ENCODE results near the gene NAA38.

Gene NAA38

DNA sequence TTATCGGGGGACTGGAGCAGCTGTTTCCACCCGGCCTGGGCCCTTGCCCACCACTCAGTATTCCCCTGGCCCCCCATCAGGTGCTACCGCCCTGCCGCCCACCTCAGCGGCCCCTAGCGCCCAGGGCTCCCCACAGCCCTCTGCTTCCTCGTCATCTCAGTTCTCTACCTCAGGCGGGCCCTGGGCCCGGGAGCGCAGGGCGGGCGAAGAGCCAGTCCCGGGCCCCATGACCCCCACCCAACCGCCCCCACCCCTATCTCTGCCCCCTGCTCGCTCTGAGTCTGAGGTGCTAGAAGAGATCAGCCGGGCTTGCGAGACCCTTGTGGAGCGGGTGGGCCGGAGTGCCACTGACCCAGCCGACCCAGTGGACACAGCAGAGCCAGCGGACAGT is 8.6 kb downstream of the NAA38 start:
- Histone ChIP-seq H3K9ac (ENCODE audit: low read depth, low read length) (no peak overlapping the region), H3K9me3 (ENCODE audit: insufficient read depth, low read length, severe bottlenecking) (no peaks in the 10 kb centered on the region), H4K20me1 (ENCODE audit: insufficient read depth, low read length) (peaks cover 18% of the 10 kb centered on the region; the same call in 1 of the 2 replicates), H3K79me2 (ENCODE audit: insufficient read depth, low read length) (no peaks in the 10 kb centered on the region; the same call in 1 of the 2 replicates), H3K4me1 (ENCODE audit: insufficient read depth, low read length) (peaks cover 35% of the 10 kb centered on the region), H3K27me3 (ENCODE audit: insufficient read depth, low read length, poor library complexity) (no peaks in the 10 kb centered on the region), H3K4me2 (ENCODE audit: insufficient read depth, low read length) (no peak overlapping the region), H3K36me3 (ENCODE audit: insufficient read depth, low read length) (peaks cover 44% of the 10 kb centered on the region; the same call in 1 of the 2 replicates), H3K27ac (ENCODE audit: low read length) (no peak overlapping the region), H3K4me3 (ENCODE audit: low read depth in 1 of 2, low read length in 2 of 2) (no peak overlapping the region), H2AFZ (ENCODE audit: low read depth, low read length) (no peak overlapping the region)
- TF ChIP-seq, protein P1, sequence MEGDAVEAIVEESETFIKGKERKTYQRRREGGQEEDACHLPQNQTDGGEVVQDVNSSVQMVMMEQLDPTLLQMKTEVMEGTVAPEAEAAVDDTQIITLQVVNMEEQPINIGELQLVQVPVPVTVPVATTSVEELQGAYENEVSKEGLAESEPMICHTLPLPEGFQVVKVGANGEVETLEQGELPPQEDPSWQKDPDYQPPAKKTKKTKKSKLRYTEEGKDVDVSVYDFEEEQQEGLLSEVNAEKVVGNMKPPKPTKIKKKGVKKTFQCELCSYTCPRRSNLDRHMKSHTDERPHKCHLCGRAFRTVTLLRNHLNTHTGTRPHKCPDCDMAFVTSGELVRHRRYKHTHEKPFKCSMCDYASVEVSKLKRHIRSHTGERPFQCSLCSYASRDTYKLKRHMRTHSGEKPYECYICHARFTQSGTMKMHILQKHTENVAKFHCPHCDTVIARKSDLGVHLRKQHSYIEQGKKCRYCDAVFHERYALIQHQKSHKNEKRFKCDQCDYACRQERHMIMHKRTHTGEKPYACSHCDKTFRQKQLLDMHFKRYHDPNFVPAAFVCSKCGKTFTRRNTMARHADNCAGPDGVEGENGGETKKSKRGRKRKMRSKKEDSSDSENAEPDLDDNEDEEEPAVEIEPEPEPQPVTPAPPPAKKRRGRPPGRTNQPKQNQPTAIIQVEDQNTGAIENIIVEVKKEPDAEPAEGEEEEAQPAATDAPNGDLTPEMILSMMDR (IDR thresholded peaks at IDR 0.05; ENCODE audit: borderline replicate concordance, extremely low read depth, low read length, poor library complexity, severe bottlenecking): no peak
- no peak for DNase-seq
- no peak for ATAC-seq (ENCODE audit: insufficient read depth, low read depth)

- DNase-seq (no peak), ATAC-seq (ENCODE audit: insufficient read depth, low read depth) (no peak)
- TF ChIP-seq EZH2 (IDR thresholded peaks at IDR 0.05; ENCODE audit: borderline replicate concordance, low read depth, low read length, severe bottlenecking): no peak
- TF ChIP-seq, protein P1 (IDR thresholded peaks at IDR 0.05; ENCODE audit: borderline replicate concordance, extremely low read depth, low read length, poor library complexity, severe bottlenecking): no peak
- H4K20me1 ChIP-seq (ENCODE audit: insufficient read depth, low read length): peaks cover 20% of the 10 kb centered on the region; the same call in 1 of the 2 replicates
- H3K27me3 ChIP-seq (ENCODE audit: insufficient read depth, low read length, poor library complexity): peaks cover under 1% of the 10 kb centered on the region
- H3K36me3 ChIP-seq (ENCODE audit: insufficient read depth, low read length): peaks cover 43% of the 10 kb centered on the region; the same call in 1 of the 2 replicates
- no peak overlapping the region for H3K4me3 ChIP-seq (ENCODE audit: low read depth in 1 of 2, low read length in 2 of 2)
- no peak overlapping the region for H3K9ac ChIP-seq (ENCODE audit: low read depth, low read length)
- H2AFZ ChIP-seq (ENCODE audit: low read depth, low read length): no peak overlapping the region
- no peaks in the 10 kb centered on the region; the same call in 1 of the 2 replicates for H3K79me2 ChIP-seq (ENCODE audit: insufficient read depth, low read length)
- no peak overlapping the region for H3K27ac ChIP-seq (ENCODE audit: low read length)
- no peak overlapping the region for H3K4me2 ChIP-seq (ENCODE audit: insufficient read depth, low read length)
- no peaks in the 10 kb centered on the region for H3K9me3 ChIP-seq (ENCODE audit: insufficient read depth, low read length, severe bottlenecking)
- peaks cover 41% of the 10 kb centered on the region for H3K4me1 ChIP-seq (ENCODE audit: insufficient read depth, low read length)
Measured at GRCh38 chr17:7848131-7848579, 9.2 kb downstream of the NAA38 start.

- peaks cover 12% of the 10 kb centered on the region for H3K27me3 ChIP-seq (ENCODE audit: insufficient read depth, low read length, poor library complexity)
- H3K27ac ChIP-seq (ENCODE audit: low read length): no peak overlapping the region
- no peak for DNase-seq
- peaks cover 49% of the 10 kb centered on the region for H3K4me1 ChIP-seq (ENCODE audit: insufficient read depth, low read length)
- no peak for ATAC-seq (ENCODE audit: insufficient read depth, low read depth)
- no peak overlapping the region for H2AFZ ChIP-seq (ENCODE audit: low read depth, low read length)
- no peak for TF ChIP-seq EZH2 (IDR thresholded peaks at IDR 0.05; ENCODE audit: borderline replicate concordance, low read depth, low read length, severe bottlenecking)
- TF ChIP-seq, protein P1 (IDR thresholded peaks at IDR 0.05; ENCODE audit: borderline replicate concordance, extremely low read depth, low read length, poor library complexity, severe bottlenecking): no peak
- no peak overlapping the region for H3K4me3 ChIP-seq (ENCODE audit: low read depth in 1 of 2, low read length in 2 of 2)
- H3K36me3 ChIP-seq (ENCODE audit: insufficient read depth, low read length): peaks cover 32% of the 10 kb centered on the region; the same call in 1 of the 2 replicates
- no peak overlapping the region for H3K4me2 ChIP-seq (ENCODE audit: insufficient read depth, low read length)
- H4K20me1 ChIP-seq (ENCODE audit: insufficient read depth, low read length): peaks cover 19% of the 10 kb centered on the region; the same call in 1 of the 2 replicates
- no peaks in the 10 kb centered on the region for H3K9me3 ChIP-seq (ENCODE audit: insufficient read depth, low read length, severe bottlenecking)
- H3K79me2 ChIP-seq (ENCODE audit: insufficient read depth, low read length): no peaks in the 10 kb centered on the region; the same call in 1 of the 2 replicates
- no peak overlapping the region for H3K9ac ChIP-seq (ENCODE audit: low read depth, low read length)
Measured at GRCh38 chr17:7846765-7847661, 10.3 kb downstream of the NAA38 start.
